ENCODE data around the gene SLC30A4.

DNA sequence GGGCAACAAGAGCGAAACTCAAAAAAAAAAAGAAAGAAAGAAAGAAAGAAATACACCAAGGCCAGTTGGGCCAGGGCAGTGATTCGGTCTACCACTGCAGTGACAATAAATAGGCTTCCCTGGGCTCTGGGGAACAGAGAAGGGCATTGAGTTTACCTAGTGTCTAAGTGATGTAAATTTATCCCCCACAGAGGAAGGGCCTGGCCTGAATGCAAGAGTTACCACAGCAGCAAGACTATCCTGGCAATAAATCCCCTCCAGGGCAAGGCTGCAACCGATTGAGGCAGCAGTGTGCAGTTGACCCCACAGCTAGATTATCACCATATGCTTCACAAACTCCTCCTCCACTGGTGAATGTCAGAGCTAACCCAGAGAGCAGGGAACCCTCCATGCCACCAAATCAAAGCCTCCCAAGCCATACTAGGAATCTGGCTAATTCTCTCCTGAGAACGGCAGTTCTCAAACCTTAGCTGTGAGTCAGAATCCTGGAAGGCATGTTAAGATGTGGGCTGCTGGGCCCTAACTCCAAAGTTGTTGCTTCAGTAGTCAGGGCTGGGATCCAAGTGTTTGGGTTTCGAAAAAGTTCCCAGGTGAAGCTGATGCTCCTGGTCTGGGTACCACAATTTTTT, 79.9 kb downstream of the SLC30A4 start:
- TF ChIP-seq YY1 (IDR thresholded peaks at IDR 0.05; ENCODE audit: insufficient read depth, insufficient read length) = no peak
- TF ChIP-seq SUZ12 (IDR thresholded peaks at IDR 0.05; ENCODE audit: extremely low read depth, insufficient read depth, insufficient read length) = no peak
- TF ChIP-seq ZNF274 (IDR thresholded peaks at IDR 0.05; ENCODE audit: low read depth, low read length) = no peak
